ENCODE data around the gene CC2D2B.
A peak's percentile ranks its signal among the peaks of the same experiment; 100 is the strongest.
"Not testable (repeated sequence)": the region's sequence is repeated elsewhere in the genome, so short reads cannot be mapped to it uniquely, and the experiment has no call there.

The CC2D2B gene

GRCh38 chr10:96044736-96045135 lies 137.0 kb downstream of the CC2D2B start:
- H3K4me3 ChIP-seq = peak overlapping the region; percentile 89
- no peak for TF ChIP-seq CTCF (IDR thresholded peaks at IDR 0.05)
- no peak for DNase-seq (ENCODE audit: low spot score)
- no peak overlapping the region for H3K27ac ChIP-seq

GRCh38 chr10:96046546-96046945 lies 138.8 kb downstream of the CC2D2B start:
- DNase-seq (ENCODE audit: low spot score) = no peak
- no peak for TF ChIP-seq CTCF (IDR thresholded peaks at IDR 0.05)
- Histone ChIP-seq H3K4me3 (no peak overlapping the region), H3K27ac (no peak overlapping the region)

- Histone ChIP-seq H3K27ac (no peak overlapping the region), H3K4me3 (no peak overlapping the region)
- no peak for DNase-seq (ENCODE audit: low spot score)
- TF ChIP-seq CTCF (IDR thresholded peaks at IDR 0.05) = no peak
Measured at GRCh38 chr10:96047004-96047649, 139.4 kb downstream of the CC2D2B start.

GRCh38 chr10:96047925-96048324 lies 140.2 kb downstream of the CC2D2B start:
- not testable (repeated sequence) for H3K4me3 ChIP-seq; DNase-seq (ENCODE audit: low spot score); H3K27ac ChIP-seq

GRCh38 chr10:96049340-96049739 lies 141.6 kb downstream of the CC2D2B start:
- H3K27ac ChIP-seq = no peak overlapping the region
- no peak for DNase-seq (ENCODE audit: low spot score)
- H3K4me3 ChIP-seq = no peak overlapping the region
- TF ChIP-seq CTCF (IDR thresholded peaks at IDR 0.05) = no peak

GRCh38 chr10:96053985-96054384 lies 146.2 kb downstream of the CC2D2B start:
- no peak for DNase-seq (ENCODE audit: low spot score)
- Histone ChIP-seq H3K27ac (no peak overlapping the region), H3K4me3 (no peak overlapping the region)
- no peak for TF ChIP-seq CTCF (IDR thresholded peaks at IDR 0.05)

- TF ChIP-seq CTCF (IDR thresholded peaks at IDR 0.05) = no peak
- no peak for DNase-seq (ENCODE audit: low spot score)
- H3K4me3 ChIP-seq = no peak overlapping the region
- H3K27ac ChIP-seq = no peak overlapping the region
Measured at GRCh38 chr10:96056787-96057186, 149.0 kb downstream of the CC2D2B start.
